Inflammatory macrophage (primary cell): Measurements from ENCODE around the gene GNPDA1.

Source experiments
- DNase-seq, 2 donors: peaks; one replicate each; pipeline ENCODE4 v3.0.0-alpha.2; 2020 to 2022

Gene GNPDA1

DNA sequence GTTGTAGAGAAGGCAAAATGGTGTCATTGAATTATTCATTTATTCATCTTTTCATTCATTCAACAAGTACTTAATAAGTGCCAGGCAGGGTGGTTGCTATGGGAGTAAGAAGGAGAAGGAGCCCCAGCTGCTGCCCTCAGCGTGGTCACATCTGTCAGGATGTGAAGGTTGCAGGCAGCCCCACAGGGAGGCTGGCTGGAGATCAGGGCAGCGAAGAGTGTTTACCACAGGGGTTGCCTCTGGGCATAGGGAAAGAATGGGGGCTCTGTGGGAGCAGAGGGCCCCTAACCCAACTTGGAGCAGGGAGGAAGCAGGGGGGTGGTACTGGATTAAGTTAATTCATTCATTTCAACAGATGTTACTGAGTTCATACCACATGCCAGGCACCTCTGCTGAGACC, 60.8 kb downstream of the GNPDA1 start:
- DNase-seq: no peak

- DNase-seq: no peak
Measured at GRCh38 chr5:141951332-141951781, 61.5 kb downstream of the GNPDA1 start.
